ENCODE data around the gene C5. TPM values are rescaled to one million over a fixed set of nuclear protein-coding genes. Genes with fewer than 3 reads are reported as not detected.

The C5 gene
- total RNA-seq, 1 experiment from 2014 or later: 0.66 TPM

- no peak for TF ChIP-seq YY1 (IDR thresholded peaks at IDR 0.05; ENCODE audit: extremely low read depth, insufficient replicate concordance, low read depth, low read length)
- no peak for TF ChIP-seq EGR1 (IDR thresholded peaks at IDR 0.05; ENCODE audit: low read depth)
Observed at GRCh38 chr9:120914396-120914795, 135.7 kb downstream of the C5 start (continued).

GRCh38 chr9:120913647-120914264 lies 136.3 kb downstream of the C5 start:
- no peaks in the 10 kb centered on the region for H3K79me2 ChIP-seq (ENCODE audit: insufficient read depth, low read length)
- H3K27me3 ChIP-seq (ENCODE audit: insufficient read depth, low read length): no peaks in the 10 kb centered on the region
- no peaks in the 10 kb centered on the region for H3K9me2 ChIP-seq (ENCODE audit: insufficient read depth)
- H3K4me3 ChIP-seq (replicated peaks in 1 of 2; ENCODE audit: low read depth in 1 of 2, low read length in 2 of 2): no peak overlapping the region
- H3K27ac ChIP-seq (ENCODE audit: low read depth, low read length): no peak overlapping the region
- CTCF ChIA-PET: no interaction called here
- no peaks in the 10 kb centered on the region for H3K9me3 ChIP-seq (ENCODE audit: control insufficient read depth in 1 of 2, insufficient read depth in 1 of 2, low read depth in 1 of 2, low read length in 2 of 2)
- H3K9ac ChIP-seq (ENCODE audit: low read length): no peak overlapping the region
- no peaks in the 10 kb centered on the region for H3K36me3 ChIP-seq (ENCODE audit: control insufficient read depth in 1 of 2, insufficient read depth in 2 of 2, low read length in 2 of 2)
- ATAC-seq (no peak), DNase-seq (ENCODE audit: low read depth, low spot score) (no peak)
- intact Hi-C loops (cut with micrococcal nuclease): no loop called here
- H3K4me2 ChIP-seq (ENCODE audit: low read length): no peak overlapping the region
- POLR2A ChIA-PET: no interaction called here
- RAD21 ChIA-PET (ENCODE audit: low non-redundant PET in 1 of 2, low total read pairs in 2 of 2, uncharacterized antibody in 2 of 2, unreplicated experiment in 2 of 2): no interaction called here
- H4K20me1 ChIP-seq (ENCODE audit: insufficient read depth): no peaks in the 10 kb centered on the region
- BruUV-seq (replicated peaks): no TSS peak
- peaks cover 6 to 14% of the 10 kb centered on the region in 2 experiments for H3K4me1 ChIP-seq (ENCODE audit: control insufficient read depth in 1 of 2, insufficient read depth in 2 of 2, low read length in 2 of 2)
- TF ChIP-seq YY1 (IDR thresholded peaks at IDR 0.05; ENCODE audit: extremely low read depth, insufficient replicate concordance, low read depth, low read length) (no peak), REST (IDR thresholded peaks at IDR 0.05; ENCODE audit: low read depth) (peak; percentile 77)
- no peak overlapping the region for H2AFZ ChIP-seq (ENCODE audit: low read depth, low read length, poor library complexity, severe bottlenecking)

Data from HCT116 (cell line).